HepG2 (cell line): ENCODE measurements around the gene BAHCC1. TPM values are rescaled to one million over a fixed set of nuclear protein-coding genes. Genes with fewer than 3 reads are reported as not detected.
A peak's percentile ranks its signal among the peaks of the same experiment; 100 is the strongest.

Source experiments
- ATRX ChIP-seq: sonication (generic); formaldehyde crosslinking; IDR thresholded peaks from 2 replicates; pipeline ENCODE4 v1.4.0; 2020; ENCODE audit warnings: missing genetic modification reagents, borderline replicate concordance
- CBX5 ChIP-seq: sonication (generic); formaldehyde crosslinking; IDR thresholded peaks from 2 replicates; pipeline ENCODE4 v1.4.0; 2020; ENCODE audit warnings: missing genetic modification reagents, borderline replicate concordance
- FLYWCH1 ChIP-seq: sonication (generic); formaldehyde crosslinking; IDR thresholded peaks from 2 replicates; pipeline ENCODE4 v1.8.1; 2023; ENCODE audit warnings: mild to moderate bottlenecking, missing genetic modification reagents
- FOXM1 ChIP-seq: sonication (generic); formaldehyde crosslinking; IDR thresholded peaks from 2 replicates; pipeline ENCODE4 v1.5.0; 2020; ENCODE audit warnings: missing genetic modification reagents
- GATAD2A ChIP-seq: IDR thresholded peaks from 2 replicates; pipeline ENCODE4 v1.6.1; 2016
- HDAC1 ChIP-seq: sonication (generic); formaldehyde crosslinking; IDR thresholded peaks from 2 replicates; pipeline ENCODE4 v1.5.1; 2020; ENCODE audit warnings: mild to moderate bottlenecking, missing genetic modification reagents
- HDAC2 ChIP-seq: sonication (generic); formaldehyde crosslinking; IDR thresholded peaks from 2 replicates; pipeline ENCODE4 v1.4.0; 2020; ENCODE audit warnings: missing genetic modification reagents
- HNF4G ChIP-seq, 2 experiments: sonication (generic) in 1 of 2; formaldehyde crosslinking in 1 of 2; IDR thresholded peaks; 2 replicates each; pipeline versions ENCODE4 v1.4.0 to v1.6.1; 2011 to 2020; ENCODE audit warnings: borderline replicate concordance in 2 of 2, low read depth in 2 of 2, mild to moderate bottlenecking in 2 of 2, low read length in 1 of 2, missing genetic modification reagents in 1 of 2, moderate library complexity in 1 of 2
- KLF13 ChIP-seq: sonication (generic); formaldehyde crosslinking; IDR thresholded peaks from 2 replicates; pipeline ENCODE4 v1.4.0; 2020; ENCODE audit warnings: mild to moderate bottlenecking, missing genetic modification reagents
- MAFG ChIP-seq: sonication (generic); formaldehyde crosslinking; IDR thresholded peaks from 2 replicates; pipeline ENCODE4 v1.5.1; 2020; ENCODE audit warnings: mild to moderate bottlenecking, missing genetic modification reagents
- MBD4 ChIP-seq: IDR thresholded peaks from 2 replicates; pipeline ENCODE4 v1.6.1; 2012; ENCODE audit warnings: low read length, inconsistent platforms, borderline replicate concordance
- PHF20 ChIP-seq: sonication (generic); formaldehyde crosslinking; IDR thresholded peaks from 2 replicates; pipeline ENCODE4 v1.5.0; 2020; ENCODE audit warnings: mild to moderate bottlenecking, missing genetic modification reagents
- TBL1XR1 ChIP-seq: fragments of 150-350 bp; IDR thresholded peaks from 2 replicates; pipeline ENCODE4 v1.6.1; 2014; ENCODE audit warnings: borderline replicate concordance, low read length; ENCODE audit not compliant: partially characterized antibody
- THAP11 ChIP-seq: IDR thresholded peaks from 2 replicates; pipeline ENCODE4 v1.6.1; 2016; ENCODE audit warnings: missing biosample characterization, missing genetic modification reagents
- ZBTB7B ChIP-seq: sonication (generic); formaldehyde crosslinking; IDR thresholded peaks from 2 replicates; pipeline ENCODE4 v1.4.0; 2020; ENCODE audit warnings: missing genetic modification reagents
- ZNF274 ChIP-seq: sonication (generic); formaldehyde crosslinking; IDR thresholded peaks from 2 replicates; pipeline ENCODE4 v1.5.1; 2020; ENCODE audit warnings: mild to moderate bottlenecking, missing genetic modification reagents
- ZNF543 ChIP-seq: sonication (generic); formaldehyde crosslinking; IDR thresholded peaks from 2 replicates; pipeline ENCODE4 v1.4.0; 2020; ENCODE audit warnings: mild to moderate bottlenecking, missing genetic modification reagents
- ZNF598 ChIP-seq: sonication (generic); formaldehyde crosslinking; IDR thresholded peaks from 2 replicates; pipeline ENCODE4 v1.5.1; 2020; ENCODE audit warnings: mild to moderate bottlenecking, missing genetic modification reagents, borderline replicate concordance
- ZNF891 ChIP-seq: sonication (generic); formaldehyde crosslinking; IDR thresholded peaks from 2 replicates; pipeline ENCODE4 v1.5.0; 2020; ENCODE audit warnings: mild to moderate bottlenecking, missing genetic modification reagents
- polyA plus RNA-seq, 8 experiments: library from polyadenylated mRNA; depleted of rRNA in 3 of 8; stranded (reverse) in 7 of 8; unstranded in 1 of 8; fragments of >200 nt; fragmentation: Illumina TruSeq in 4 of 8; extraction: Trizol in 4 of 8; gene quantifications; 2 replicates each; pipeline versions ENCODE4 v1.2.1 to v1.2.3, GENCODE V29; 2011 to 2016; ENCODE audit warnings: low read depth in 4 of 8, missing spikeins in 1 of 8, mixed read lengths in 1 of 8; ENCODE audit not compliant: insufficient read depth in 1 of 8
- total RNA-seq, 5 experiments: library from RNA; depleted of rRNA; stranded (reverse); fragments of >200 nt; fragmentation: Illumina TruSeq; extraction: Trizol; gene quantifications; 2 replicates each; pipeline ENCODE4 v1.2.3, GENCODE V29; 2016; ENCODE audit warnings: low read depth in 1 of 5
- TF ChIP-seq, protein P1 (sequence below): fragments of 450-650 bp; IDR thresholded peaks from 2 replicates; pipeline ENCODE4 v1.6.1; 2017
- TF ChIP-seq, protein P2 (sequence below): sonication (generic); formaldehyde crosslinking; IDR thresholded peaks from 2 replicates; pipeline ENCODE4 v1.8.1; 2023; ENCODE audit warnings: mild to moderate bottlenecking, inconsistent platforms, moderate library complexity, missing genetic modification reagents, borderline replicate concordance
- TF ChIP-seq, protein P3 (sequence below): IDR thresholded peaks from 2 replicates; pipeline ENCODE4 v1.6.1; 2016
- TF ChIP-seq, protein P4 (sequence below): sonication (generic); formaldehyde crosslinking; IDR thresholded peaks from 2 replicates; pipeline ENCODE4 v1.5.0; 2020; ENCODE audit warnings: missing genetic modification reagents
- TF ChIP-seq, protein P5 (sequence below): sonication (generic); formaldehyde crosslinking; IDR thresholded peaks from 2 replicates; pipeline ENCODE4 v1.5.1; 2020; ENCODE audit warnings: missing genetic modification reagents, mild to moderate bottlenecking, borderline replicate concordance

The BAHCC1 gene
- total and polyA plus RNA-seq, 2 of the 13 experiments (the other 11 are each of a cell fraction or from before 2014, with no cell fraction given) = 1.4 to 1.7 TPM

DNA sequence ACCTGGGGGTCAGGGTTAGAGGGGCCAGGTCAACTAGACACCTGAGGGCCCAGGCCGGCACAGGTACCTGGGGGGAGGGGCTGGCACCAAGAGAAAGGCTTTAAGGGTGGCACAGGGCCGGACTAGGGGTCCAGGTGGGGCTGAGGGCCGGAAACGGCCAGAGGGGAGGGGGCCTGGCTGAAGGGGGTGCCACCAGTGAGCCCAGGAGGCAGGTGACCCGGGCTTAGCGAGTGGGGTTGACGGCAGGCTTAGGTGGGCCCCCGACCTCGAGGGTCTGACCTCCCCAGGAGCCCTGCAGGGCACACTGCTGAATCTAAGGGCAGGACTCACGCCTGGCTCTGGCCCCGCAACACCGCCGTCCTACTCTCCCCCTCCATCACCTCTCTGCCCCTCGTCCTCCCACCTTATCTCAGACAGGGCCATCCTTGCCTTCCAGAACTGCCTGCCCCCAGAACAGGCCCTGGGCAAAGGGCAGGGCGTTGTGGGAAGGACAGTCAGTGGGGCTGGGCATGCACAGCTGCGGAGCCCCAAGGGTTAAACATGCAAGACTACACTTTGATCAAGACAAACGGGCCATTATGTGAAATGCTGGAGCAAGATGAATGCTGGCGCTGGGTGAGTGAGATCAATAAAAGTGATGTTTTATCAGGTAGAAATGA, 73.0 kb downstream of the BAHCC1 start (continued):
- 0 out of 2 replicates have a peak, but pooled peaks have one; percentile 35 for TF ChIP-seq ZNF598 (CRISPR knock-in tag)
- TF ChIP-seq CBX5 (CRISPR knock-in tag) = no peak
- no peak for TF ChIP-seq ZNF274 (CRISPR knock-in tag)
- TF ChIP-seq HDAC2 (CRISPR knock-in tag) = peak; percentile 50; the same call in 1 of the 2 replicates
- TF ChIP-seq KLF13 (CRISPR knock-in tag) = no peak
- TF ChIP-seq THAP11 (CRISPR knock-in tag) = peak; percentile 14; the same call in 1 of the 2 replicates
- TF ChIP-seq TBL1XR1 = no peak
- TF ChIP-seq, protein P1, sequence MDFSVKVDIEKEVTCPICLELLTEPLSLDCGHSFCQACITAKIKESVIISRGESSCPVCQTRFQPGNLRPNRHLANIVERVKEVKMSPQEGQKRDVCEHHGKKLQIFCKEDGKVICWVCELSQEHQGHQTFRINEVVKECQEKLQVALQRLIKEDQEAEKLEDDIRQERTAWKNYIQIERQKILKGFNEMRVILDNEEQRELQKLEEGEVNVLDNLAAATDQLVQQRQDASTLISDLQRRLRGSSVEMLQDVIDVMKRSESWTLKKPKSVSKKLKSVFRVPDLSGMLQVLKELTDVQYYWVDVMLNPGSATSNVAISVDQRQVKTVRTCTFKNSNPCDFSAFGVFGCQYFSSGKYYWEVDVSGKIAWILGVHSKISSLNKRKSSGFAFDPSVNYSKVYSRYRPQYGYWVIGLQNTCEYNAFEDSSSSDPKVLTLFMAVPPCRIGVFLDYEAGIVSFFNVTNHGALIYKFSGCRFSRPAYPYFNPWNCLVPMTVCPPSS = no peak
- no peak for TF ChIP-seq PHF20 (CRISPR knock-in tag)
- no peak for TF ChIP-seq MBD4
- TF ChIP-seq HNF4G (IDR thresholded peaks at IDR 0.05; ENCODE audit: borderline replicate concordance, low read depth, low read length) = peak; percentile 54; the same call in 1 of the 2 replicates
- TF ChIP-seq HNF4G (CRISPR knock-in tag; IDR thresholded peaks at IDR 0.05; ENCODE audit: borderline replicate concordance, low read depth) = no peak
- no peak for TF ChIP-seq FLYWCH1 (CRISPR knock-in tag)
- TF ChIP-seq ZNF891 (CRISPR knock-in tag) = 0 out of 2 replicates have a peak, but pooled peaks have one; percentile 12
- no peak for TF ChIP-seq ATRX (CRISPR knock-in tag)
- TF ChIP-seq FOXM1 (CRISPR knock-in tag) = no peak
- TF ChIP-seq, protein P2, sequence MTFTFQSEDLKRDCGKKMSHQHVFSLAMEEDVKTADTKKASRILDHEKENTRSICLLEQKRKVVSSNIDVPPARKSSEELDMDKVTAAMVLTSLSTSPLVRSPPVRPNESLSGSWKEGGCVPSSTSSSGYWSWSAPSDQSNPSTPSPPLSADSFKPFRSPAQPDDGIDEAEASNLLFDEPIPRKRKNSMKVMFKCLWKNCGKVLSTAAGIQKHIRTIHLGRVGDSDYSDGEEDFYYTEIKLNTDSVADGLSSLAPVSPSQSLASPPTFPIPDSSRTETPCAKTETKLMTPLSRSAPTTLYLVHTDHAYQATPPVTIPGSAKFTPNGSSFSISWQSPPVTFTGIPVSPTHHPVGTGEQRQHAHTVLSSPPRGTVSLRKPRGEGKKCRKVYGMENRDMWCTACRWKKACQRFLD (CRISPR knock-in tag) = 0 out of 2 replicates have a peak, but pooled peaks have one; percentile 10
- TF ChIP-seq ZNF543 (CRISPR knock-in tag) = no peak
- TF ChIP-seq, protein P3, sequence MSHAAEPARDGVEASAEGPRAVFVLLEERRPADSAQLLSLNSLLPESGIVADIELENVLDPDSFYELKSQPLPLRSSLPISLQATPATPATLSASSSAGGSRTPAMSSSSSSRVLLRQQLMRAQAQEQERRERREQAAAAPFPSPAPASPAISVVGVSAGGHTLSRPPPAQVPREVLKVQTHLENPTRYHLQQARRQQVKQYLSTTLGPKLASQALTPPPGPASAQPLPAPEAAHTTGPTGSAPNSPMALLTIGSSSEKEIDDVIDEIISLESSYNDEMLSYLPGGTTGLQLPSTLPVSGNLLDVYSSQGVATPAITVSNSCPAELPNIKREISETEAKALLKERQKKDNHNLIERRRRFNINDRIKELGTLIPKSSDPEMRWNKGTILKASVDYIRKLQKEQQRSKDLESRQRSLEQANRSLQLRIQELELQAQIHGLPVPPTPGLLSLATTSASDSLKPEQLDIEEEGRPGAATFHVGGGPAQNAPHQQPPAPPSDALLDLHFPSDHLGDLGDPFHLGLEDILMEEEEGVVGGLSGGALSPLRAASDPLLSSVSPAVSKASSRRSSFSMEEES (CRISPR knock-in tag) = no peak
- peak; percentile 53; the same call in 1 of the 2 replicates for TF ChIP-seq HDAC1 (CRISPR knock-in tag)
- TF ChIP-seq ZBTB7B (CRISPR knock-in tag) = peak; percentile 22; the same call in 1 of the 2 replicates
- TF ChIP-seq, protein P4, sequence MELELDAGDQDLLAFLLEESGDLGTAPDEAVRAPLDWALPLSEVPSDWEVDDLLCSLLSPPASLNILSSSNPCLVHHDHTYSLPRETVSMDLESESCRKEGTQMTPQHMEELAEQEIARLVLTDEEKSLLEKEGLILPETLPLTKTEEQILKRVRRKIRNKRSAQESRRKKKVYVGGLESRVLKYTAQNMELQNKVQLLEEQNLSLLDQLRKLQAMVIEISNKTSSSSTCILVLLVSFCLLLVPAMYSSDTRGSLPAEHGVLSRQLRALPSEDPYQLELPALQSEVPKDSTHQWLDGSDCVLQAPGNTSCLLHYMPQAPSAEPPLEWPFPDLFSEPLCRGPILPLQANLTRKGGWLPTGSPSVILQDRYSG (CRISPR knock-in tag) = no peak
- no peak for TF ChIP-seq MAFG
- TF ChIP-seq, protein P5, sequence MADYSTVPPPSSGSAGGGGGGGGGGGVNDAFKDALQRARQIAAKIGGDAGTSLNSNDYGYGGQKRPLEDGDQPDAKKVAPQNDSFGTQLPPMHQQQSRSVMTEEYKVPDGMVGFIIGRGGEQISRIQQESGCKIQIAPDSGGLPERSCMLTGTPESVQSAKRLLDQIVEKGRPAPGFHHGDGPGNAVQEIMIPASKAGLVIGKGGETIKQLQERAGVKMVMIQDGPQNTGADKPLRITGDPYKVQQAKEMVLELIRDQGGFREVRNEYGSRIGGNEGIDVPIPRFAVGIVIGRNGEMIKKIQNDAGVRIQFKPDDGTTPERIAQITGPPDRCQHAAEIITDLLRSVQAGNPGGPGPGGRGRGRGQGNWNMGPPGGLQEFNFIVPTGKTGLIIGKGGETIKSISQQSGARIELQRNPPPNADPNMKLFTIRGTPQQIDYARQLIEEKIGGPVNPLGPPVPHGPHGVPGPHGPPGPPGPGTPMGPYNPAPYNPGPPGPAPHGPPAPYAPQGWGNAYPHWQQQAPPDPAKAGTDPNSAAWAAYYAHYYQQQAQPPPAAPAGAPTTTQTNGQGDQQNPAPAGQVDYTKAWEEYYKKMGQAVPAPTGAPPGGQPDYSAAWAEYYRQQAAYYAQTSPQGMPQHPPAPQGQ (CRISPR knock-in tag) = no peak
- TF ChIP-seq GATAD2A (CRISPR knock-in tag) = peak; percentile 83
